ENCODE results near the gene PAXX.

DNA sequence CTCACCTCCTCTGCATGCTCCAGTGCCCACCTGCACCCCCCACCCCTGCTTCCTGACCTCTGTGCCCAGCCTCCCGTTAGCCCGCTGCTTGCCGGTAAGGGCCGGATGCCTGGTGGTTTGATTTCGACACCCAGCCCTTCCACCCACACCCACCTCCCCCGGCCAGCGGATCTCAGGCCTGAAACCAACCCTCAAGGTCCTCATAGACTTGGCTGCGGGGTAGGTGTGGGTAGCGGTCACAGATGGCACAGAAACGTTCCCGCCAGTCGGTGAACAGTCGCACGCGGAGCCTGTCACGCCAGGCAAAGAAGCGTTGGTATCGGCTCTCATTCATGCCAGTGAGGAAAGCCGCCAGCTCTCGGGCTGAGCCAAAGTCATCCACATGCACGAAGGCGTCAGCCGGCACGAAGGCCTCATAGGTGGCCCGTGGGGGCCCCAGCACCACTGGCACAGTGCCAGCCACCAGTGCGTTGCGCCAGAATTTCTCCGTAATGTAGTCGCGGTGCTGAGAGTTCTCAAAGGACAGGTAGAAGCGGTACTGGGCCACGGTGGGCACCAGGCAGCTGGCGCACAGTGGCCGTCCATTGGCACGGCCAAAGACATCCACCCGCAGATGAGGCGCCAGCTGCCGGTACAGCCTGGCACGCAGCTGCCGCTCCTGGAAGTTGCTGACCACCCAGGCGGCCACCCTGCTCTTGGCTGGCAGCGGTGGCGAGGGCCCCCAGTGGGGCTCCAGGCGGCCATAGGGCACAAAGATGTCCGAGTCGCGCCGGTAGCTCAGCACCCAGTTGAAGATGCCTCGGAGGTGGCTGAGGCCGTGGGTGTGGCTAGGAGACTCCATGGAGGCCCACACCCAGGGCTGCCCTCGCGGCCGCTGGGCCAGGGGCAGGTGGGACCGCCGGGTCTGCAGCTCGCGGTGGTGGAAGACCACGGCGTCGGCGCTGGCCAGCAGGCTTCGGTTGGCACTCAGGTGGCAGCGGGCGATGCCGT is 38.6 kb downstream of the PAXX start:
- no peak for TF ChIP-seq EZH2 (IDR thresholded peaks at IDR 0.05; ENCODE audit: borderline replicate concordance, insufficient read depth, low read depth, low read length, poor library complexity, severe bottlenecking)
- TF ChIP-seq, protein P1, sequence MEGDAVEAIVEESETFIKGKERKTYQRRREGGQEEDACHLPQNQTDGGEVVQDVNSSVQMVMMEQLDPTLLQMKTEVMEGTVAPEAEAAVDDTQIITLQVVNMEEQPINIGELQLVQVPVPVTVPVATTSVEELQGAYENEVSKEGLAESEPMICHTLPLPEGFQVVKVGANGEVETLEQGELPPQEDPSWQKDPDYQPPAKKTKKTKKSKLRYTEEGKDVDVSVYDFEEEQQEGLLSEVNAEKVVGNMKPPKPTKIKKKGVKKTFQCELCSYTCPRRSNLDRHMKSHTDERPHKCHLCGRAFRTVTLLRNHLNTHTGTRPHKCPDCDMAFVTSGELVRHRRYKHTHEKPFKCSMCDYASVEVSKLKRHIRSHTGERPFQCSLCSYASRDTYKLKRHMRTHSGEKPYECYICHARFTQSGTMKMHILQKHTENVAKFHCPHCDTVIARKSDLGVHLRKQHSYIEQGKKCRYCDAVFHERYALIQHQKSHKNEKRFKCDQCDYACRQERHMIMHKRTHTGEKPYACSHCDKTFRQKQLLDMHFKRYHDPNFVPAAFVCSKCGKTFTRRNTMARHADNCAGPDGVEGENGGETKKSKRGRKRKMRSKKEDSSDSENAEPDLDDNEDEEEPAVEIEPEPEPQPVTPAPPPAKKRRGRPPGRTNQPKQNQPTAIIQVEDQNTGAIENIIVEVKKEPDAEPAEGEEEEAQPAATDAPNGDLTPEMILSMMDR (IDR thresholded peaks at IDR 0.05) = no peak
